A673 (cell line): ENCODE results near the gene FAM229A. TPM values are rescaled to one million over a fixed set of nuclear protein-coding genes. Genes with fewer than 3 reads are reported as not detected.

ENCODE experiments used
- BruUV-seq: library from RNA; stranded (reverse); fragments of 400-500 nt; replicated peaks from 2 replicates; lab custom pipeline; 2021; lab: Mats Ljungman, UMichigan
- CTCF ChIA-PET: fragments of 300-600 bp; sonication (Branson Sonifier 250); formaldehyde crosslinking; loops from one replicate; lab custom pipeline; 2022; ENCODE audit warnings: antibody characterized with exemption; lab: Charles Lee
- POLR2A ChIA-PET: fragments of 300-600 bp; sonication (Branson Sonifier 250); formaldehyde crosslinking; loops from one replicate; lab custom pipeline; 2022; ENCODE audit warnings: antibody characterized with exemption; ENCODE audit not compliant: low non-redundant PET; lab: Charles Lee
- DNase-seq: peaks from one replicate; pipeline ENCODE4 v3.0.0-alpha.2; 2015; ENCODE audit warnings: low spot score
- H3K27ac ChIP-seq: fragments of 200-600 bp; sonication (generic); 2 replicates; pipeline ENCODE4 v1.5.1; 2016; ENCODE audit warnings: mixed run types, low read depth, mild to moderate bottlenecking, mixed read lengths, antibody characterized with exemption, low read length; ENCODE audit not compliant: poor library complexity, severe bottlenecking
- H3K27me3 ChIP-seq: fragments of 200-600 bp; sonication (generic); replicated peaks from 2 replicates; pipeline ENCODE4 v1.6.1; 2017; ENCODE audit warnings: mixed run types, low read depth, mild to moderate bottlenecking, mixed read lengths, antibody characterized with exemption, low read length; ENCODE audit not compliant: insufficient read depth, poor library complexity
- H3K36me3 ChIP-seq: fragments of 200-600 bp; sonication (generic); 2 replicates; pipeline ENCODE4 v1.6.1; 2016; ENCODE audit warnings: mixed run types, mild to moderate bottlenecking, mixed read lengths, antibody characterized with exemption, low read length; ENCODE audit not compliant: insufficient read depth, poor library complexity, severe bottlenecking
- H3K4me1 ChIP-seq: fragments of 200-600 bp; sonication (generic); 2 replicates; pipeline ENCODE4 v1.6.1; 2017; ENCODE audit warnings: mixed run types, mild to moderate bottlenecking, mixed read lengths, antibody characterized with exemption, low read length; ENCODE audit not compliant: insufficient read depth, poor library complexity, severe bottlenecking
- H3K4me3 ChIP-seq: fragments of 200-600 bp; sonication (generic); 2 replicates; pipeline ENCODE4 v1.5.1; 2016; ENCODE audit warnings: low read depth, mixed run types, mild to moderate bottlenecking, mixed read lengths, low read length; ENCODE audit not compliant: poor library complexity, severe bottlenecking
- H3K9me3 ChIP-seq: fragments of 200-600 bp; sonication (generic); 2 replicates; pipeline ENCODE4 v1.6.1; 2016; ENCODE audit warnings: mixed run types, low read depth, mild to moderate bottlenecking, mixed read lengths, antibody characterized with exemption, low read length; ENCODE audit not compliant: poor library complexity, severe bottlenecking
- EZH2 ChIP-seq: fragments of 200-600 bp; sonication (generic); IDR thresholded peaks from 2 replicates; pipeline ENCODE4 v1.6.1; 2017; ENCODE audit warnings: borderline replicate concordance, low read depth, mild to moderate bottlenecking, mixed read lengths, antibody characterized with exemption, low read length; ENCODE audit not compliant: poor library complexity, severe bottlenecking
- intact Hi-C: fragments of 100-400 bp; cut with micrococcal nuclease; formaldehyde crosslinking; loops from one replicate; pipeline ENCODE4 v1.10.0; 2022; ENCODE audit not compliant: unreplicated experiment
- total RNA-seq: library from RNA; stranded (reverse); gene quantifications from 2 replicates; pipeline ENCODE4 v1.2.3, GENCODE V29; 2021
- TF ChIP-seq, protein P1 (sequence below): fragments of 300-800, 200-600 bp; sonication (generic); conservative IDR thresholded peaks from 2 replicates; pipeline ENCODE4 v1.5.1; 2017; ENCODE audit warnings: low read depth, mild to moderate bottlenecking, antibody characterized with exemption, low read length, moderate library complexity, mixed read lengths

Gene FAM229A
- total RNA-seq, 1 experiment from 2014 or later: 4.7 TPM

DNA sequence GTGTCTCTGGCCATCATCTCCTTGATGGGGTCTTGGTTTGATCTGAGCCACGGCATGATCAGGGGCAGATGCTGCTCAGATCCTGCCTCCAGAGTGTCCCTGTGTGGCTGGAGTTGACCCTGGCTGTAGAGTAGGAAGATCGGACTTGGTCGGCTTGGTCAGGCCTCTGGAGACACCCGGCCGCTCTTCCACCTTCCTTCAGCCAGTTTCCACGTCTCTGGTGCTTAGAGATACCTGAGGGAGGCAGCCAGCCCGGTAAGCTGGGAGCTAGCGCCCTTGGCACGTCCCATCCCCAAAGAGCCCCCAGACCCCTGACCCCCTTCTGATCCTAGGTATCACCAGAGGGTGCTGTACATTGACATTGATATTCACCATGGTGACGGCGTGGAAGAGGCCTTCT is 35.1 kb downstream of the FAM229A start:
- no peaks in the 10 kb centered on the region for H3K27me3 ChIP-seq
- BruUV-seq: no TSS peak
- intact Hi-C loops: no loop called here
- H3K27ac ChIP-seq: no peak overlapping the region
- no peaks in the 10 kb centered on the region for H3K9me3 ChIP-seq
- no peaks in the 10 kb centered on the region for H3K4me1 ChIP-seq
- no peak for DNase-seq
- no peak overlapping the region for H3K4me3 ChIP-seq
- CTCF ChIA-PET: no interaction called here
- no peak for TF ChIP-seq EZH2
- TF ChIP-seq, protein P1, sequence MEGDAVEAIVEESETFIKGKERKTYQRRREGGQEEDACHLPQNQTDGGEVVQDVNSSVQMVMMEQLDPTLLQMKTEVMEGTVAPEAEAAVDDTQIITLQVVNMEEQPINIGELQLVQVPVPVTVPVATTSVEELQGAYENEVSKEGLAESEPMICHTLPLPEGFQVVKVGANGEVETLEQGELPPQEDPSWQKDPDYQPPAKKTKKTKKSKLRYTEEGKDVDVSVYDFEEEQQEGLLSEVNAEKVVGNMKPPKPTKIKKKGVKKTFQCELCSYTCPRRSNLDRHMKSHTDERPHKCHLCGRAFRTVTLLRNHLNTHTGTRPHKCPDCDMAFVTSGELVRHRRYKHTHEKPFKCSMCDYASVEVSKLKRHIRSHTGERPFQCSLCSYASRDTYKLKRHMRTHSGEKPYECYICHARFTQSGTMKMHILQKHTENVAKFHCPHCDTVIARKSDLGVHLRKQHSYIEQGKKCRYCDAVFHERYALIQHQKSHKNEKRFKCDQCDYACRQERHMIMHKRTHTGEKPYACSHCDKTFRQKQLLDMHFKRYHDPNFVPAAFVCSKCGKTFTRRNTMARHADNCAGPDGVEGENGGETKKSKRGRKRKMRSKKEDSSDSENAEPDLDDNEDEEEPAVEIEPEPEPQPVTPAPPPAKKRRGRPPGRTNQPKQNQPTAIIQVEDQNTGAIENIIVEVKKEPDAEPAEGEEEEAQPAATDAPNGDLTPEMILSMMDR: no peak
- peaks cover 83% of the 10 kb centered on the region for H3K36me3 ChIP-seq
- POLR2A ChIA-PET: no interaction called here

DNA sequence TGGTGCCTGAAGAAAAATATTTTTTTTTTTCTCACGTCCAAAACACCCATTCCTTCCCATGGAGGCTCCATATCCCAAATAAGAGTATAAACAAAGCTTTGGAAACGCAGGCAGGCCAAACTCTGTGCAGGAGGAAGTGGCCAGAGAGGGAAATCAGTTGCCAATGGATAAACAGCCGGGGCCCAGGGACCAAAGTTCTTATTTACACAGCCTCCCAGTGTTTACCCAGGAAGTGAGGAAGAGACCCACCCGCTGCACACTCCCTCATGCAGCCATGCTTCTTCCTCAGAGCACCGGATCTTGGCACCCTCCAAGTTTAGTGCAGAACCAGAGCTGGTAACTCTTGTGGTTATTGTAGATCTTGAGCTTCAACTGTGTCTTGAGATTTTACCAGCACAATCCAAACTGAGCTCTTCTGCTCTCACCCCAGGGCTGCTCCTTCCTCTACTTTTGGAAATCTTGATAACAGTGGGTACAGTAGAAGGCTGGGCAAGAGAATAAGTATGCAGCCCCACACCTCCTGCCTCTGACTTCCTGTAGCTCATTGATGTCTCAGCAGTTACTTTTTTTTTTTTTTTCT is 40.5 kb downstream of the FAM229A start:
- Histone ChIP-seq H3K27ac (no peak overlapping the region), H3K36me3 (peaks cover 72% of the 10 kb centered on the region), H3K9me3 (no peaks in the 10 kb centered on the region), H3K4me1 (no peaks in the 10 kb centered on the region), H3K4me3 (no peak overlapping the region), H3K27me3 (no peaks in the 10 kb centered on the region)
- BruUV-seq: no TSS peak
- DNase-seq: no peak
- ChIA-PET POLR2A (interaction anchor here (0.6 kb wide), 1 partner anchor 48 kb away, joined by 4 read pairs; no protein-coding TSS in a partner anchor), CTCF (no interaction called here)
- intact Hi-C loops: no loop called here
- TF ChIP-seq, protein P1: no peak
- no peak for TF ChIP-seq EZH2

DNA sequence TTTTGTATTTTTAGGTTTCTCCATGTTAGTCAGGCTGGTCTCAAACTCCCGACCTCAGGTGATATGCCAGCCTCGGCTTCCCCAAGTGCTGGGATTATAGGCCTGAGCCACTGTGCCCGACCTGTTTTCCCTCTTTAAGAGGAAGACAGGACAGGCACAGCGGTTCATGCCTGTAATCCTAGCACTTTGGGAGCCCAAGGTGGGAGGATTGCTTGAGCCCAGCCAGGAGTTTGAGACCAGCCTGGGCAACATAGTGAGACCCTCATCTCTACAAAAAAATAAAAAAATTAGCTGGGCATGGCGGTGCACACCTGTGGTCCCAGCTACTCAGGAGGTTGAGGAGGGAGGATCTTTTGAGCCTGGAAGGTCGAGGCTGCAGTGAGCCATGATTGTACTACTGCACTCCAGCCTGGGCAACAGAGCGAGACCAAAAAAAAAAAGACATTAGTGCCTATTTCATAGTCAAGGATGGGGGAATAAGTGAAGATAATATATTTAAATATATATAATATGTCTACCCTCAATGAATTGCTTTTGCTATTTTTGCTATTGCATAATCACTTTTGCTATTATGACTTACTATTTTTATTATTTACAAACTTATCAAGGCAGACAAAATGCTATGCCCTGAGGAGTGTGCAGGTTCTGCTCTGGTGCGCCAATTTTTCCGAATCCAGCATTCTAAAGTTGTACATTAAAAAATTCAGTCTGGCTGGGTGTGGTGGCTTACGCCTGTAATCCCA is 44.0 kb downstream of the FAM229A start:
- H3K36me3 ChIP-seq: peaks cover 53% of the 10 kb centered on the region
- no peak overlapping the region for H3K27ac ChIP-seq
- H3K27me3 ChIP-seq: no peaks in the 10 kb centered on the region
- POLR2A ChIA-PET: no interaction called here
- no peaks in the 10 kb centered on the region for H3K9me3 ChIP-seq
- TF ChIP-seq, protein P1: no peak
- TF ChIP-seq EZH2: no peak
- H3K4me3 ChIP-seq: no peak overlapping the region
- intact Hi-C loops: no loop called here
- CTCF ChIA-PET: no interaction called here
- H3K4me1 ChIP-seq: no peaks in the 10 kb centered on the region
- no peak for DNase-seq
- no TSS peak for BruUV-seq
